Measurements from ENCODE around the gene ZNF8.
"Not testable (repeated sequence)": the region's sequence is repeated elsewhere in the genome, so short reads cannot be mapped to it uniquely, and the experiment has no call there.

ZNF8 gene

GRCh38 chr19:58334691-58335249 is 56.0 kb downstream of the ZNF8 start:
- DNase-seq (ENCODE audit: low read depth in 2 of 2, low spot score in 1 of 2), result no peak

DNA sequence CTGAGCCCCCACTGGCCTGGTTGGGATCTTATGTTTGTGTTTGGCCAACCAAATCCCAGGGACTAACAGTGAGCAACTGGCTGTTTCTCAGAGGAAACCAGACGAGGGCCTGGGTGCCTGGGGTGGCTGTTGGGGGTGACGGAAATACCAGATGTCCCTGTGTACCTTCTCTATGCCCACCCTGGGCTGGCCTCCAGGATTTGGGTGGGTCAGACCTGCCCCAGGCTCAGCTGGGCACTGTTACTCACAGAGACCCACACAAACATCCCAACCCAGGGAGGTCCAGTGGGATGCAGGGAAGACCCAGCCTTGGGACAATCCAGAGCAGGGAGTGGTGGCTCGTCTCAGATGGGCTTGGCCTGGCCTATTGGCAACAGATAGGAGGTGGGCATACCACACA is 56.9 kb downstream of the ZNF8 start:
- DNase-seq (ENCODE audit: low read depth in 2 of 2, low spot score in 1 of 2), result no peak

DNA sequence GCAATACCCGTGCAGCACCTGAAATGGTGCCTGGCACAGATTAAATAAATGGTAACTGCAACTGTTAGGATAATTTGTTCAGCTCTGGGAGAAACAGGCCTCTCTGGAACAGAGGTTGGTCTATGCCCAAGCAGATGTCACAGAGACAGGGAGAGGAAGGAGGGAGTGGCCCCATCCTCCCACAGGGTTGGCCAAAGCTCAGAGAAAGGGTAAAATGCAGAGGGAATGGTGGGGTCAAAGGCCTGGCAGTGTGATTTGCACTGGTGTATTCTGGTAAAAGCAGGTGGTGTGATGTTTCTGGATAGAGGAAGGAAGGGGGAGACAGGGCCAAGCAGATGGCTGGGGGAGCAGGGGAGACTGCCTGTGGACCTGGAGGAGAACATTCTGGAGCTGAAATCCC is 57.5 kb downstream of the ZNF8 start:
- no peak for DNase-seq (ENCODE audit: low read depth in 2 of 2, low spot score in 1 of 2)

DNA sequence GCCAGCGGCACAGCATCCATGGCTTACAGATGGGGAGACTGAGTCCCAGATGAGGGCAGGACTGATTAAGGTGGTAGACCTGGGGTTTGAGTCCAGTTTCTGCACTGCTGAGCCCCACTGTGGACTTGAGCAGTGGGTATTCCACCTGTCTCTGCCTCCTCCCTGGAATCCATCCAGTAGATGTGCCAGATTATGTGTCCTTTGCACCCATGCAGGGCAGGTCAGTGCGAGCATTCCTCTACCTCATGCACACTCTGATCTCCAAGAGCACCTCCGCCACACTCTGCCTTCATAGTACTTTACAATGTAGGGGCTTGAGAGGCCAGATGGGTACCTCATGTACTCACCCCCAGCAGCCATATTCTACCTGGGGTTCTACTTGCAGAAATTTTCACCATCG is 58.1 kb downstream of the ZNF8 start:
- DNase-seq (ENCODE audit: low read depth in 2 of 2, low spot score in 1 of 2), result no peak

DNA sequence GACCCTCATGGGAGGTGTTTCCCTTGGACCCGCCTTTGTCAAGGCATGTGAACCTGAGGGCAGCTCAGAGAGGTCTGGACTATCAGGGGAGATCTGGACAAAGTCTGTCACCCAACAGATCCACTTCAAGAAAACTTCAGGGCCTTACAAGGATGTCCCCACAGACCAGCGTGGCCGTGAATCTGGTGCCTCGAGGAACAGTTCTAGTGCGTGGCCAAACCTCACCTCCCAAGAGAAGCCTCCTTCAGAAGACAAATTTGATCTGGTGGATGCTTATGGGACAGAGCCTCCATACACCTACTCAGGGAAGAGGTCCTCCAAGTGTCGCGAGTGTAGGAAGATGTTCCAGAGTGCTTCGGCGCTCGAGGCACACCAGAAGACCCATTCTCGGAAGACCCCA is 59.6 kb downstream of the ZNF8 start:
- no peak for DNase-seq (ENCODE audit: low read depth in 2 of 2, low spot score in 1 of 2)

DNA sequence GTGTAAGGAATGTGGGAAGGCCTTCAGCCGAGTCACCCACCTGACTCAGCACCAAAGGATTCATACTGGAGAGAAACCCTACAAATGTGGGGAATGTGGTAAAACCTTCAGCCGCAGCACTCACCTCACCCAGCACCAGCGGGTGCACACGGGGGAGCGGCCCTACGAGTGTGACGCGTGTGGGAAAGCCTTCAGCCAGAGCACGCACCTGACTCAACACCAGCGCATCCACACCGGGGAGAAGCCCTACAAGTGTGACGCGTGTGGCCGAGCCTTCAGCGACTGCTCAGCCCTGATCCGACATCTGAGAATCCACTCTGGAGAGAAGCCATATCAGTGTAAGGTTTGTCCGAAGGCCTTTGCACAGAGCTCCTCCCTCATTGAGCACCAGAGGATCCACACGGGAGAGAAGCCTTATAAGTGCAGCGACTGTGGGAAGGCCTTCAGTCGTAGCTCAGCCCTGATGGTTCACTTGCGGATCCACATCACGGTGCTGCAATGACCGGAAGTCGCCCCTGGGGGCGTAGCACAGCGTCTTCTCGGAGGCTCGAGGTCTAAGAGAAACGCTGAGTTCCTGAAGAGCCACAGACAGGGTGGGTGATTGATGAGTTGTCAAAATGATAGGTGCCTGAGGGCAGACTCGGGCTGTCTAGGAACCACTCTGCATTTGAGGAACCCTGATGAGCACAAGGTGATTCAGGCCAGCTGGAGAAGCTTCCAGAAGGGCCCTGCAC is 60.2 kb downstream of the ZNF8 start:
- no peak for DNase-seq (ENCODE audit: low read depth in 2 of 2, low spot score in 1 of 2)

DNA sequence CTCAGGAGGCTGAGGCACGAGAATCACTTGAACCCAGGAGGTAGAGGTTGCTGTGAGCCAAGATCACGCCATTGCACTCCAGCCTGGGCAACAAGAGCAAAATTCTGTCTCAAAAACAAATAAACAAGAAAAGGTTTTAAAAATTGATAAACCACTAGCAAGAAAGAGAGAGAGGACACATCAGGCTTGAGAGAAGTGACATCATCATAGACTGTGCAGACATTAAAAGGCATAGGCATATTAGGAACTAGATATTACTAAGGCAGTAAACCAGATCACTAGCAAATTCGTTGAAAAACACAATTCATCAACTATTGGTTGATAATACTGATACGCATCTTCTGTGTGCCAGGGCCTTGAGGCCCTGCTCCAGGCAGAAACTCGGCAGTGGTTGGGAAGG is 66.8 kb downstream of the ZNF8 start:
- DNase-seq (ENCODE audit: low read depth in 2 of 2, low spot score in 1 of 2), result no peak

- DNase-seq (ENCODE audit: low read depth in 2 of 2, low spot score in 1 of 2), result peak in 1 of 2 donors; percentile 57
Measured at GRCh38 chr19:58346961-58347929, 68.5 kb downstream of the ZNF8 start.

DNA sequence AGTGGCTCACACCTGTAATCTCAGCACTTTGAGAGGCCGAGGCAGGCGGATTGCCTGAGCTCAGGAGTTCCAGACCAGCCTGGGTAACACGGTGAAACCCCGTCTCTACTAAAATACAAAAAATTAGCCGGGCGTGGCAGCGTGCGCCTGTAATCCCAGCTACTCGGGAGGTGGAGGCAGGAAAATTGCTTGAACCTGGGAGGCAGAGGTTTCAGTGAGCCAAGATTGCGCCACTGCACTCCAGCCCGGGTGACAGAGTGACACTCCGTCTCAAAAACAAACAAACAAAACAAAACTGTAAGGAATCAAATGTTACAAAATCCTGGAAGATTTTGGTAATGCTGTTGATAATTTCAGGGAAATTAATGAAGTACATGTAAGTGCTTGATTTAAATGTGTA is 69.3 kb downstream of the ZNF8 start:
- DNase-seq (ENCODE audit: low read depth in 2 of 2, low spot score in 1 of 2), result not testable (repeated sequence)

DNA sequence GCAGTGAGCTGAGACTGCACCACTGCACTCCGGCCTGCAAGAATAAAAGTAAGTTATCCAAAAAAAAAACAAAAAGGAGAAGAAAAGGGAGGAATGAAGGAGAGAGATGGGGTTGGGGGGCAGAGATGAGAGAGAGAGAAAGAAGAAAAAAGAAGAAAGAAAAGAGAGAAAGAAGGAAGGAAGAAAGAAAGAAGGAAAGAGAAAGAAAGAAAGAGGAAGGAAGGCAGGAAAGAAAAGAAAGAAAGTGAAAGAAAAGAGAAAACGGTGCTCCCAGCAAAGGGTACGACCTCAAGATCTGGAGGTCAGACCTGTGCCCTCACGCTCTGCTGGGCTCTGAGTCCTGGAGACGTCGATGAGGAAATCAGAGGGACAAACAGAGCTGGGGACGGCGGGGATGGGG is 70.8 kb downstream of the ZNF8 start:
- no peak for DNase-seq (ENCODE audit: low read depth in 2 of 2, low spot score in 1 of 2)

GRCh38 chr19:58350001-58350861 is 71.5 kb downstream of the ZNF8 start:
- DNase-seq (ENCODE audit: low read depth in 2 of 2, low spot score in 1 of 2), result no peak

DNA sequence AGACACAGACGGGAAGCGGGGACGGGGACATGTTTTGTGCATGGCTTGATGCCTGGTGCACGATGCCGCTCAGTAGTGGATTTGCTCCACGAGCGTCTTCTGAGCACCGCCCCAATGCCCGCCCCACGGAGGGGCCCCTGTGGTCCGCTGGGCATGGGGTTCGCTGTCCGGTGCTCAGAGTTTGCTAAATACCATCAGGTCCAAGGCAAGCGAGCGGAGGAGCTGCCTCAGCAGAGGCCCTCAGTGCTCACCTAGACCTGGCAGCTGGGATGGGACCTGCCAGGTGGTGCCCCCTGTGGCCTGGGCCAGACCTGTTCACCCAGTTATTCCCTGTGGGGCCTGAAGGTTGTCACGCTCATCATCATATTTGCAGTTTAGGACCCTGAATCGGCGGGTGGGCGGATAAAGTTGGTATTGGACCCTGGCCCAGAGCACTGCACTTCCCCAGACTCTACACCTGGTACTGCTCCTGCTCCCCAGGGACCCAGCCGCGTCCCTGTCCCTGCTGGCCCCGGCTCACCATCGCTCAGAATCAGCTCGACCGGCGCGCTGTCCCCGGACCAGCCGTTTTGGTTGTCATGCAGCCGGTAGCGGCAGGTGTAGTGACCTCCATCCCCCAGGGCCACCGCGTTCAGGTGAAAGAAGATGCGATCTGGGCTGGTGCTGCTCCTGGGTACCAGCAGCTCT is 72.3 kb downstream of the ZNF8 start:
- no peak for DNase-seq (ENCODE audit: low read depth in 2 of 2, low spot score in 1 of 2)

- no peak for DNase-seq (ENCODE audit: low read depth in 2 of 2, low spot score in 1 of 2)
Measured at GRCh38 chr19:58351558-58351878, 72.8 kb downstream of the ZNF8 start.

DNA sequence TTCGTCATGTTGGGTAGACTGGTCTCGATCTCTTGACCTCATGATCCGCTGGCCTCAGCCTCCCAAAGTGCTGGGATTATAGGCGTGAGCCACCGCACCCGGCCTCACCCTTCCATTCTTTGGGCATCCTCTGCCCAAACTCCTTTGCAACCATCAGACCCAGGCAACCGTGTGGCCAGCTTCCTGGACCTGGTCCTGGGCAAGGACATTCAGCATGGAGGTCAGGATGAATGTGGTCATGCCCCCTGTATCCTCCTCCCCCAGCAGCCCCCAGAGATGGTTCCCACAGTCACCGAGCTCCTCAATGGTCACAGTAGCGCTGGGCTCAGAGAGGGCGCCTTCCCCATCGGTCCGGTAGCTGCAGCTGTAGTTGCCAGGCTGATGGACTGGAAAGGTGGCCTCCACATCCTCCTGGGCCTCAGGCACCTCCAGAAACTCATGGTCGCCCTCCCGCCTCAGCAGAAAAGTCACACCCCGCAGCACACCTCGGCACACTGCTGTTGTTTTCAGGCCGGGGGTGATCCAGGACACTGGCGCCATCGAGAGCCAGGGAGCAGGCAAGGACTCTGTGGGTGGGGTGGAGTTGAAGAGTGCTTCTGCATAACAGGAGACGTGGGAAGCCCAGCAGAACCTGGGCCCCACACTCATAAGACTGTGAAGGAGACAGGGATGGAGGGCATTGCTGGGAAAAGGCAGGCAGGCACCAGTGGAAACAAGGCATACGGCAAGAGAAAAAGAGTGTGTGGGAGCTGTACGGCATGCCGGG is 73.4 kb downstream of the ZNF8 start:
- DNase-seq (ENCODE audit: low read depth in 2 of 2, low spot score in 1 of 2), result no peak
